ENCODE results near the gene ZC3H7B.

Gene ZC3H7B

DNA sequence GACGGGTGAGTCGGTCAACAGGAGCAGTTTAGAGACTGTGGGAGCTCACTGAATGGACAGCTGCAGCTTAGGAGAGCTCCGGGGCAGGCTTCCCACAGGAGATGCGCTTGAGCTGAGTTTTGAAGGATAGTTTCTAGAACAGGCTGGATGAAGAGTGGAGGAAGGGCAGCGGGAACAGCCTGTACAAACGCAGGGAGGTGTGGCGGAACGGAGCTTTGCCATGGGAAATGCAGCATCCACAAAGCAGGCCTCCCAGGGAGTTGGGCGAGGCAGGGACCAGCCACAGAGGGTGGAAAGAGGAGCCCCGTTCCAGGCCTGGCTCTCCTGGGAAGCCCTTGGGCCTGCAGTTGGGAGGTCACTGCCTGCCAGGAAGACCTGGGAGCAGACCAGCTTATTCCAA lies 53.7 kb downstream of the ZC3H7B start:
- DNase-seq (ENCODE audit: low read depth in 1 of 2, low spot score in 1 of 2): no peak

GRCh38 chr22:41355895-41356294 lies 54.6 kb downstream of the ZC3H7B start:
- DNase-seq (ENCODE audit: low read depth in 1 of 2, low spot score in 1 of 2): no peak

GRCh38 chr22:41356430-41357028 lies 55.2 kb downstream of the ZC3H7B start:
- DNase-seq (ENCODE audit: low read depth in 1 of 2, low spot score in 1 of 2): no peak

DNA sequence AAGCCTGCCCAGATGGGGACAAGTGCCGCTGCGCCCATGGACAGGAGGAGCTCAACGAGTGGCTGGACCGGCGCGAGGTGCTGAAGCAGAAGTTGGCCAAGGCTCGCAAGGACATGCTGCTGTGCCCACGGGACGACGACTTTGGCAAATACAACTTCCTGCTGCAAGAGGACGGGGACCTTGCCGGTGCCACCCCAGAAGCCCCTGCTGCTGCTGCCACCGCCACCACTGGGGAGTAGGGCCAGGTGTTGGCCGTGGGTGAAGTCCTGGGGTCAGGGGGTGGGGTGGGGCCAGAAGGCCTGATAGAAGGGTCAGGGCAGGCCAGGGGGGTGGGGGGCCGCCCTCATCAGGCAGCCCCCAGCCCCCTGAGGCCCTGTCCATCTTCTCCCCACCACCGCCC lies 55.9 kb downstream of the ZC3H7B start:
- no peak for DNase-seq (ENCODE audit: low read depth in 1 of 2, low spot score in 1 of 2)

GRCh38 chr22:41358927-41359326 lies 57.6 kb downstream of the ZC3H7B start:
- no peak for DNase-seq (ENCODE audit: low read depth in 1 of 2, low spot score in 1 of 2)

DNA sequence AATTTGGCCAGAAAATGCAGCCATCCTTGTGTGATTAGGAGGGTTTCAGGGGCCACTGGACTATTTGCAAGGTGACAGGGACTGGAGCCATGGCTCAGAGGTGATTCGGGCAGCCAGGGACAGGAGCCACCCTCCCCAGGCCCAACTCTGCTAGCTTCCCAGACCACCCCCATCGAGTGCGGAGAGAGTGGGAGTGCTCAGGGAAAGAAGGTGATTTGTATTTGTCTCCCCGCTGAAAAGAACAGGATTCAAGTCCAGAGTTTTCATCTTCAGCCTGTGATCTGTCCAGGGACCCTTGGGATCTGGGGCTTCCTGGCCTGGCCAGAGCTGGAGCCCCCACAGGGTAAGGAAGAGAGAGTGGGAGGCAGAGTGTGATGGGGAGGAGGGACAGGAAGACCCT lies 58.1 kb downstream of the ZC3H7B start:
- no peak for DNase-seq (ENCODE audit: low read depth in 1 of 2, low spot score in 1 of 2)

DNA sequence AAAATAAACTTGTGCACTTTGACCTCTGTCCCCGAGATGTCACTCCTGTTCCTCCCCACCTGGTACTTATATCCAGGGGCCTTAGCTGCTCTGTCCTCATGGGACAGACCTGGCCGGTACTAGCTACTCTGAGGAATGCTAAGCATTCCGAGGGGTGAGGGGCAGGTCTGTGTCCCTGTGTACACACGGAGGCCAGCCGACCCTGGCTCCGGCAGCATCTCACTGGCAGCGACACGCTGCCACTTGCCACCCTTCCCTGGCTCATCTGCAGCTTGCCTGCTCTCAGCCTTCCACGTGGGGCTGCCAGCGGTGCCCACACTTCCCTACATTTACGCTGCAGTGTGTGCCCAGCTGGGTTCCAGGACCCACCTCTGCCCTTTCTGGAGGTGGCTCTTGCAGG lies 58.8 kb downstream of the ZC3H7B start:
- DNase-seq (ENCODE audit: low read depth in 1 of 2, low spot score in 1 of 2): no peak

DNA sequence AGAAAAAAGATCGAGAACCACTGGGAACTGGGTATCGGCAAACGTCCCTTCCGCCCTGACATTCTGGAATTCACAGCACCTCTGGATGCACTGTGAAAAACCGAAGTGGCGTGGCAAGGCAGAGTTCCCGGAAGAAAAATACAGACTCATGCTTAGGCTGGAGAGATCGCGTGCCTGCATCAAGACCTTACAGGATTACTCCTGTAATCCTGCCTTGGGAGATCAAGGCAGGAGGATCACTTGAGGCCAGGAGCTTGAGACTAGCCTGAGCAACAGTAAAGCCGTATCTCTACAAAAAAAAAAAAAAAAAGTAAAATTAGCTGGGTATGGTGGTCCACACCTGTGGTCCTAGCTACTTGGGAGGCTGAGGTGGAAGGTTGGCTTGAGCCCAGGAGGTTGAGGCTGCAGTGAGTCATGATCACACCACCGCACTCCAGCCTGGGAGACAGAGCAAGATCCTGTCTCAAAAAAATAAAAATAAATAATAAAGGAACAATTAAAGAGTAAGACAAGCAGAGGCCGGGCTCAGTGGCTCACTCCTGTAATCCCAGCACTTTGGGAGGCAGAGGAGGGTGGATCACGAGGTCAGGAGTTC lies 60.5 kb downstream of the ZC3H7B start:
- DNase-seq (ENCODE audit: low read depth in 1 of 2, low spot score in 1 of 2): no peak

GRCh38 chr22:41362615-41363014 lies 61.3 kb downstream of the ZC3H7B start:
- DNase-seq (ENCODE audit: low read depth in 1 of 2, low spot score in 1 of 2): no peak

- DNase-seq (ENCODE audit: low read depth in 1 of 2, low spot score in 1 of 2): no peak
These were observed 62.9 kb downstream of the ZC3H7B start for GRCh38 chr22:41364233-41364632.

GRCh38 chr22:41364955-41365354 lies 63.6 kb downstream of the ZC3H7B start:
- DNase-seq (ENCODE audit: low read depth in 1 of 2, low spot score in 1 of 2): no peak

GRCh38 chr22:41365425-41365824 lies 64.1 kb downstream of the ZC3H7B start:
- no peak for DNase-seq (ENCODE audit: low read depth in 1 of 2, low spot score in 1 of 2)

- no peak for DNase-seq (ENCODE audit: low read depth in 1 of 2, low spot score in 1 of 2)
These were observed 65.2 kb downstream of the ZC3H7B start for GRCh38 chr22:41366323-41367029.

GRCh38 chr22:41367039-41367679 lies 65.8 kb downstream of the ZC3H7B start:
- DNase-seq (ENCODE audit: low read depth in 1 of 2, low spot score in 1 of 2): no peak

DNA sequence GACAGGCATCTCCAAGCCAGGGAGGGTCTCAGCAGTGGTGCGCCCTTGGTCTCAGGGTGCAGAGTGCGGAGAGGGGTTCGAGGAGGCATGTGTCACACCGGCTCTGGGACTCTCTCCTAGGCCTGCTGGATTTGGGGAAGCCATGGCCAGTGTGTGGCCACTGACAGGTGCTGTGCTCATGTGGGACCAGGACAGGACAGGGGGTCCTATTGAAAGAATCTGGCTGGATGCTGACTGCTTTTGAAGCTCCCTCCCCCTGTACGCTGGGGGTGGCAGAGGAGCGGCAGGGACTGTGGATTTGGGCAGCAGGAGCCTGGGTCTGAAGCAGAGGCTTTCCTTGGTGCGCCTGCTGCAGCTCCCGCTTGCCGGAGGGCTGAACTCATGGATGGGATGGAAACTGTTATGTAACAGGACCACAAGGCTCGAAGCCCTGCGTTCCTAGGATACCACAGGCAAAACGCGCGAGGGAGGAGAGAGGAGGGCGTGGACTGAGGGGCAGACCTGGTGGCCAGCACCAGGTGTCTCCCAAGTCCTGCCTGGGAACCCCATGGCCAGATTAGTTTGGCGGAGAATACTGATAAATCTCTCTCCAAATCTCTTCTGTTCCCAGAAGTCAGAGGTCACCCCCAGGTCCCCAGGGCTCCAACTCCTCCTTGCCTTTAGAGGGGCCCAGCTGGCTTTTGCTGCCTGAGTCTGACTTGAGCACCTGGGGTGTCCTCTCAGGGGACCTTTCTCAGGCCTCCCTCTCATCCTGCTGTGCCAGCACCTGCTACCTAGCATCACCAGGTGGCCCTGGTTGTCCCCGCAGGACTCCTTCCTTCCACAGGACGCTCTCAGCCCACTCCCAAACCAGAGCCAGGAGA lies 66.6 kb downstream of the ZC3H7B start:
- no peak for DNase-seq (ENCODE audit: low read depth in 1 of 2, low spot score in 1 of 2)

- no peak for DNase-seq (ENCODE audit: low read depth in 1 of 2, low spot score in 1 of 2)
These were observed 67.5 kb downstream of the ZC3H7B start for GRCh38 chr22:41368543-41369423.

- no peak for DNase-seq (ENCODE audit: low read depth in 1 of 2, low spot score in 1 of 2)
These were observed 68.1 kb downstream of the ZC3H7B start for GRCh38 chr22:41369424-41369745.

DNA sequence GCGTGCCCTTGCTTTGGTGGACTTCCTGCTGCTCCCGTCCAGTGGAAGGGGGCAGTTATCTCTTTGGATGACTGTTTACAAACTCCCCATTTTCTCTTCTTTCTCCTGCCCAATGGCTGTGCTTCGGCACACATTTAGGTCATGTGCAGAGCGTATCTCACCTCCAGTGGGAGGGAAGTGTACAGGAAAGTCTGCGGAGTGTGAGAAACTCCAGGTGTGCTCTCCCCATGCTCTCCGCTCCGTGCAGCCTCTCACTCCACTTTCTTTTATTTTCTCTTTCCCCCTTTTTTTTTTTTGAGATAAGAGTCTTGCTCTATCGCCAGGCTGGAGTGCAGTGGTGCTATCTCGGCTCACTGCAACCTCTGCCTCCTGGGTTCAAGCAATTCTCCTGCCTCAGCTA lies 68.5 kb downstream of the ZC3H7B start:
- no peak for DNase-seq (ENCODE audit: low read depth in 1 of 2, low spot score in 1 of 2)

- DNase-seq (ENCODE audit: low read depth in 1 of 2, low spot score in 1 of 2): no peak
These were observed 76.5 kb downstream of the ZC3H7B start for GRCh38 chr22:41377846-41378245.

GRCh38 chr22:41380993-41381328 lies 79.6 kb downstream of the ZC3H7B start:
- DNase-seq (ENCODE audit: low read depth in 1 of 2, low spot score in 1 of 2): no peak

All from activated T-helper 1 cell treated with anti-CD3 and anti-CD28 coated beads, Interleukin-2, amount 50 U/mL, for 16 hours (primary cell).